ENCODE data around the gene DACT2.

Gene DACT2, protein sequence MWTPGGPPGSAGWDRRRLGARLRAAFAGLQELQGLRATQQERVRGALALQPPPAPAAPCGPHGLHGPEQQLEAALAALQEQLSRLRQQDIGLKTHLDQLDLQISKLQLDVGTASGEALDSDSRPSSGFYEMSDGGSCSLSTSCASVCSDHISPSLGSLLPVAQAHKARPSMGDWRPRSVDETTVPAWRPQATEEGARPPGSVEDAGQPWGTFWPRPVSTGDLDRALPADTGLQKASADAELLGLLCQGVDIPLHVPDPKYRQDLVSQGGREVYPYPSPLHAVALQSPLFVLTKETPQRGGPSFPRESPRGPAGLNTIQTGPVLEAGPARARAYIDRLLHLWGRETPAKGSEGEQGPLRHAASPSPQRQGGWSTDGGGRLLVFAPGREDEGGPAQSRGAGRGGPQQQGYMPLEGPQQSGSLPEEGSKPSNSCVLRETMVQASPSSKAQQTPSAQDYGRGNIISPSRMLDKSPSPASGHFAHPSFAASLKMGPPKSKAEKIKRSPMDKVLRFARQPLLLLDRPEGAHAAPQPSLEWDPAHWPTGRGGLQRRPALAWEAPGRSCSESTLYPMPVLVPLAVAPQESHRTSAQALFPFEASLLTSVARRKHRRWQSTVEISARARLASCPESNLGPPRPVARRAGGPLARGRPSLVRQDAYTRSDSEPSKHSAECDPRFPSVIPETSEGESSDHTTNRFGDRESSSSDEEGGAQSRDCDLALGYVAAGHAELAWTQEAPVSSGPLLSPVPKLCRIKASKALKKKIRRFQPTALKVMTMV

DNA sequence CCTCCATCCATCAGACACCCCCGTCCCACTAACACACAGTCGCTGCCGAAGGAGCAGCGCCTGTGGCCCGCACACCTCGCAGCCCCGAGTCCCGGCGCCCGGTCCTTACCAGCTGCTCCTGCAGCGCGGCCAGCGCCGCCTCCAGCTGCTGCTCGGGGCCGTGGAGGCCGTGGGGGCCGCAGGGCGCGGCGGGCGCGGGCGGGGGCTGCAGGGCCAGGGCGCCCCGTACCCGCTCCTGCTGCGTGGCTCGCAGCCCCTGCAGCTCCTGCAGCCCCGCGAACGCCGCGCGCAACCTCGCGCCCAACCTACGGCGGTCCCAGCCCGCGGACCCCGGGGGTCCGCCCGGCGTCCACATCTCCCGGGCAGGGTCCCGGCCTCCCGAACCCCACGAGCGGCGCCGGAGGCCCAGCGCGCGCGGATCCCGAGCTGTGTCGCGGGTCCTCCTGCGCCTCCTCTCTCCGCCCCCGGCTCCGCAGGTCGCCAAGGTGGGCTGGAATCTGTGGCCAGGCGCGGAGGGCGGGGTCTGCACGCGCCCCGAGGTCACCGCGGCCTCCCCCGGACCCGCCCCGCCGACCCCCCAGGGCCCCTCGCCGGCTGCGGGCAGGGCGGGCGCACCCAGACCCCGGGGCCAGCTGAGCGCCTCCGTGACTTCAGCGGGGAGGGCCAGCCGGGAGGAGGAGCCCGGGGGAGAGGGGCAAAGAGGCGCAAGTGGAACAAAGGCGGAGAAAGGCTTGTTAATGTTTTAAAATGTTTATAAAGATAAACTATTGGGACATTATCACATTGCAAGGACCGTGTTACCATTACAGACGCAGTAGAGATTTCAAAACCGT, at the start of gene DACT2:
DACT2 (minus strand) TSS at position 499 of the 833 bp plus-strand sequence; CDS start at position 355, 144 bp downstream.
- H3K27ac Mint-ChIP-seq: no peak within 1 kb of the TSS
- peaks cover 26 to 39% of the 10 kb centered on the region in 2 donors for H3K27me3 Mint-ChIP-seq
- H3K9me3 Mint-ChIP-seq: peaks cover 6 to 9% of the 10 kb centered on the region in 2 donors
- DNase-seq (no peak), ATAC-seq (replicated peaks) (no peak)
- peaks cover 2 to 7% of the 10 kb centered on the region in 2 donors for H3K36me3 Mint-ChIP-seq
- no peaks in the 10 kb centered on the region for H3K4me1 Mint-ChIP-seq
- no peak within 1 kb of the TSS for H3K4me3 Mint-ChIP-seq

DNA sequence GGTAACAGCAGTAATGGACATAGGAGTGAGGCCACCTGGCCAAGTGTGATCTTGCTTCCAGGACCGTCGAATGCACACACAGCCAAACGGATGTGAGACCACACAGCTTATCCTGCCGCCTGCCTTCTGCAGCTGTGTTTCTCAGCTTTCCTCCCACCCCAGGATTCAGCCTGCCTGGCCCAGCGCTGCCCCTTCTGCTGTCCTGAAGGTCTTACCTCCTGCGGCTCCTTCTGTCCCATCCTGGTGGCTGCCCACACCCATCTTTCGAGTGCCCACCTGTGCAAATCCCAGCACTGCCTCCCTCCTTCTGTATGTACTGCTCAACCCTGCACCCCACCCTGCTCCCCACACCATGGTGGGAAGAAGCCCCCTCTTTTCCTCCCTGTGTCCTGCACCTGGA, 49.4 kb upstream of the DACT2 start:
- Mint-ChIP-seq H3K27me3 (peaks cover 7 to 18% of the 10 kb centered on the region in 2 donors), H3K9me3 (peaks cover 3 to 7% of the 10 kb centered on the region in 2 donors), H3K4me1 (no peaks in the 10 kb centered on the region), H3K4me3 (no peak overlapping the region), H3K36me3 (no peaks in the 10 kb centered on the region), H3K27ac (no peak overlapping the region)
- DNase-seq: no peak
- ATAC-seq (replicated peaks): no peak

DNA sequence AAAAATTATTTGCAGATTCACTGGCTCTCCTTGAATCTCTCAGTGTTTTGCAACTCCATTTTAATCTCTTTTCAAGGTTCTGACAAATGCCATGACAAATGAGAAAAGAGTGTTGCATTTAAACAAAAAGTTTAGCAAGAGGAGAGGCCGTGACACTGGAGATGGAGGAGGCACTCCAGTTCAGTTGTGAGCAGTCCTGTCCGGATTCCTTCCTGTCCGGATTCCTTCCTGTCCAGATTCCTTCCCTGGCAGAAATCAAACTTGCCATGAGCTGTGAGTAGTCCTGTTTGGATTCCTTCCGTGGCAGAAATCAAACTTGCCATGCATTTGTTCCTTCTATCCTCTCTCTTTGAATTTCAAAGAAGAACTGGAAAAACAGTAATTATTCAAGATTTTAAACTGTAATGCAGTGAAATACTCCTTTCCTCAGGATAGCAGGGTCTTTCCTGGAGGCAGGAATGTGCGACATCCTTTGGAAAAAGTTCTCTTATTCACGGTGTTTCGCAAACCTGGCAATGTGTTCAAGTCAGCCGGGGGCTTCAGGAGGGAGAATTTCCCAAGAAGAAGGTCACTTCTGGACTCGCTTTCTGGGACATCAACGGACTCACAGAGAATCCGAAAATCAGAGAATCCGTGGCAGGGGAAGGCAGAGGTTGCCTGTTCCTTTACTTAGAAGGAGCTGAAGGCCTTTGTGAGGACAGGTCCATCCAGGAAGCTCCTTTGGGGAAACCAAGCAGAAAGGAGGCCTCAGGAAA, 48.7 kb upstream of the DACT2 start:
- ATAC-seq (replicated peaks) (no peak), DNase-seq (no peak)
- Mint-ChIP-seq H3K36me3 (no peaks in the 10 kb centered on the region), H3K27ac (no peak overlapping the region), H3K4me1 (no peaks in the 10 kb centered on the region), H3K9me3 (peaks cover 3 to 8% of the 10 kb centered on the region in 2 donors), H3K27me3 (peaks cover 7 to 18% of the 10 kb centered on the region in 2 donors), H3K4me3 (no peak overlapping the region)

DNA sequence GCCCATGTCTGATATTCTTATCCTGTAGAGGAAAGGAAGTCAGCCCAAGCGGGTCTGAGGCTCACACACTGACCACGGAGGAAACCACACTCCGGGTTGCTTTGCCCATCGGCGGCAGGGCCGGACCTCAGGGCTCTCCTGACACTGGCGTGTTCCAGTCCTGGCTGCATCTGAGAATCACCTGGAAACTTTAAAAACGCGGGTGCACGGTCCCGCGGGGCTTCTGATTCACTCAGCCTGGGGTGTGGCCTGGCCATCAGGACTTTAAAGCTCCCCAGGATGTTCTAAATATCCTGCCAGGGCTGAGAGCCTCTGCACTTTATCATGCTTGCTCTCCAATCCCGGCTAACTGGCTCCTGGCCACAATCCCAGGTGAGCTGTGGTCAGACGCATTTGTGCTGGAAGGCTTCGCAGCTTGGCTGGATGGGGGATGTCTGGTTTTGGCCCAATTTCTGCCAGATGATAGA, 47.7 kb upstream of the DACT2 start:
- ATAC-seq (replicated peaks): no peak
- H3K27ac Mint-ChIP-seq: no peak overlapping the region

DNA sequence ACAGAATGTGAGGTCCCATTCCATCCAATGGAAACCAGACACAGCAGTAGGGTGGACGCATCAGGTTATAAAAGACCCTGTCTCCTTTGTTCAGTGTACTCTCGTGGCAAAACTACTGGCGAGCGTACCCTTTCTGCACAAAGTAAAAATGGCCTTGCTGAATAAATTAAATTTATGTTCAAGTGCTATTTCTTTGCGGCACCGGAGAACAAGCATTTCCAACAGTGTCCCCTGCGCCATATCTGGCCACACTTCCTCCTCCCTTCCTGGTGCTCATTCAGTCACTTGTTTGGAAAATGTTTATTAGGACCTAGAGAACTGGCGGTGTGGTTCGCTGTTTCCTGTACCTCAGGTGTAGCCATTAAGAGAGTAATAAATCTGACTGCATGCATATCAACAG, 46.9 kb upstream of the DACT2 start:
- peaks cover 8 to 9% of the 10 kb centered on the region in 2 donors for H3K9me3 Mint-ChIP-seq
- DNase-seq (no peak), ATAC-seq (replicated peaks) (no peak)
- no peak overlapping the region for H3K27ac Mint-ChIP-seq
- H3K36me3 Mint-ChIP-seq: no peaks in the 10 kb centered on the region
- H3K4me1 Mint-ChIP-seq: no peaks in the 10 kb centered on the region
- H3K4me3 Mint-ChIP-seq: no peak overlapping the region
- H3K27me3 Mint-ChIP-seq: peaks cover 14 to 18% of the 10 kb centered on the region in 2 donors

More for the DNA sequence above, 47.7 kb upstream of the DACT2 start:
- Mint-ChIP-seq H3K36me3 (no peaks in the 10 kb centered on the region), H3K4me3 (no peak overlapping the region), H3K9me3 (peaks cover 5 to 8% of the 10 kb centered on the region in 2 donors), H3K27me3 (peaks cover 11 to 18% of the 10 kb centered on the region in 2 donors), H3K4me1 (no peaks in the 10 kb centered on the region)
- no peak for DNase-seq

DNA sequence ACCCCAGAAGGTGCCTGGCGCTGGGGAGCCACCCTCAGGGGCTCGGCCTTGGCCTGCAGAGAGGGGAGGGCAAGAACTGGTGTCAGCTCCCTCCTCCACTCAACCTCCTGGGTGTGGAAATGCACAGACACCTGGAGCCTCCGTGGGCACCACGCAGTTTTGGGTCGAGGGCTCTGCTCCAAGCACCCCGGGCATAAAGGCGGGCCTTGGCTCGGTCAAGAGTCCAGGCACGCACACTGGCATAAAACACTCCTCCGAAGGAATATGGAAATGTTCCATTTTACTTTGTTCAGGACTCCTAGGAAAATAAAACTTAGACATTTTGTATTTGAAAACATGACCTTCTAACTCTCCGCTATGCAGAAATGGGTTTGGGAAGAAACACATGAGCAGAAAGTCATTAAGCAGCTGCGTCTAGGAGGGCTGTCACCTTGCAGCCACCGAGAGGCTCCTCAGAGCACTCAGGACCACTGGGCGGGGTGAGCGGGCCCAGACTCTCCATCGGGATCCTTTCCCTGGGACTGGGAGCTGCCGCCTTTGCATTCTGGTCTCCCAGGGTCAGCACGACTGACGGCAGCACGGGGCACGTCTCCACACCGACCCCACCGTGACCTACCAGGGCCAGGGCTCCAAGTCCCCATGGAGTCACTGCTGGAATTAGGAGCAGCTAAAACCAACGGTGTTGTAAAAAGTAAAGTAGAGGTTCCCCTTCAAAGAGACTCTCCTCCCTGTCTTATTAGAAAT, 46.0 kb upstream of the DACT2 start:
- H3K4me1 Mint-ChIP-seq: no peaks in the 10 kb centered on the region
- ATAC-seq (replicated peaks): no peak

DNA sequence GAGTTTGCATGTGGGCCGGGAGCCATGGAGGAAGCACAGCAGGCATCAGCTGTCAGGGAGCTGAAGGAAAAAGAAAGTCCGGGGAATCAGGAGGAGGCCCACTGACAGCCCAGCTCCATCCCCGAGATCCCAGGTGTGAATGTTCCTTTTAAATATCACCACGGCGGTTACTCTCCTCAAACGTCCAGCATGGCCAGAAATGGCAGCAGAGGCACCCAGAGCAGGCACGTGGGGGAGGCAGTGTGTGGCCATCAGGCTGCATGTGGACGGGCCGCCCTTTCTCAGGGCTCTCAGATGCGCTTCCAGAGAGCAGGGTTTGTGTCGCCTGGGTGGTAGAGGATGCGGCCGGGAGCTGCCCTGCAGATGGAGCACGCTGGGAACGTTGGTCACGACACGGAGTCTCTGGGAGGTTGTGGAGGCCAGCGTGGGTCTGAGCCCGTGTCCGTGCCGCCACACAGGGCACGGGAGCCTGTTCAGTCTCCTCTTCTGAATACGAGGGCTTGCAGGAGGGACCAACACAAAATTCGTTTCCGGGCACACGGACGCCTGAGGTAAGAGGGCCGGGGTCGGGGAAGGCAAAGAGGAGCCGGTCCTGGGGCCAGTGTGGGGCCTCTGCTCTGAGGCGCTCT, 45.3 kb upstream of the DACT2 start:
- peaks cover 13 to 14% of the 10 kb centered on the region in 2 donors for H3K27me3 Mint-ChIP-seq
- no peaks in the 10 kb centered on the region for H3K4me1 Mint-ChIP-seq
- peaks cover 8 to 12% of the 10 kb centered on the region in 2 donors for H3K9me3 Mint-ChIP-seq
- ATAC-seq (replicated peaks): no peak
- no peak overlapping the region for H3K4me3 Mint-ChIP-seq
- no peaks in the 10 kb centered on the region for H3K36me3 Mint-ChIP-seq
- DNase-seq: no peak
- no peak overlapping the region for H3K27ac Mint-ChIP-seq

More for the DNA sequence above, 46.0 kb upstream of the DACT2 start:
- peaks cover 8 to 12% of the 10 kb centered on the region in 2 donors for H3K9me3 Mint-ChIP-seq
- no peak overlapping the region for H3K4me3 Mint-ChIP-seq
- H3K36me3 Mint-ChIP-seq: no peaks in the 10 kb centered on the region
- DNase-seq: no peak
- H3K27ac Mint-ChIP-seq: no peak overlapping the region
- peaks cover 14 to 17% of the 10 kb centered on the region in 2 donors for H3K27me3 Mint-ChIP-seq

DNA sequence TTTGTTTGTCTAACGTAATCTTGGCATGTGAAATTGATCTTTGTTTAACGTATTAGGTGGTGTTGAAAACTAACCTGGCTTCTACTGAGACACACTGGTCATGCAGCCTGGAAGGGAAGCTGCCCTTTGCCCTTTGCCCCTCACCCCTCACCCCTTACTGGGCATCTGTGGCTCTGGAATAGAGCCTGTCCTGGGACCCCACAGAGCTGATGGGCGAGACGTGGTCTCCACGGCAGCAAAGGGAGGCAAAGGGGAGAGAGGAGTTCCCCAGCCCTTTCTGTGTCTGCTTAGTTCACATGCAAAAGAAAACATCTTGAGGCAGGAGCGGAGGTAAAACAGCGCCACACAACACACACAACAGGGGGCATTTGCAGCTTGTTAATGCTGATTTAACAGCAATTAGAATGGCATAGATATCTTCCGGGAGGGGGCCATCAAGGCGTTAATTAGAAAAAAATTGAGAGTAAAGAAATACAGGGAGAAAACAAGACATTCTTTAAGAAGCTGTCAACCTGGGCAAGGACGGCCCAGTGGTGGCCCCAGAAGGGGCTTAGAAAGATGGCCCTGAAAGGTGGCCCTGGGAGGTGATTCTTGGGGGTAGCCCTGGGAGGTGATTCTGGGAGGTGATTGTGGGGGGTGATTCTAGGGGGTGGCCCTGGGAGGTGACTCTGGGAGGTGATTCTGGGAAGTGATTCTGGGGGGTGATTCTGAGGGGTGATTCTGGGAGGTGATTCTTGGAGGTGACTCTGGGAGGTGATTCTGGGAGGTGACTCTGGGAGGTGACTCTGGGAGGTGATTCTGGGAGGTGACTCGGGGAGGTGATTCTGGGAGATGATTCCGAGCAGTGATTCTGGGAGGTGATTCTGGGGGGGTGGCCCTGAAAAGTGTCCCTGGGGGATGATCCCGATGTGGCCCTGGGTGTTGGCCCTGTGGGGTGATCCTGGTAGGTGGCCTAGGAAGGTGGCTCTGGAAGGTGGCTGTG, 44.5 kb upstream of the DACT2 start:
- Mint-ChIP-seq H3K27ac (no peak overlapping the region), H3K27me3 (peaks cover 10 to 14% of the 10 kb centered on the region in 2 donors), H3K4me1 (no peaks in the 10 kb centered on the region), H3K4me3 (no peak overlapping the region), H3K36me3 (no peaks in the 10 kb centered on the region), H3K9me3 (peaks cover 8 to 13% of the 10 kb centered on the region in 2 donors)
- DNase-seq: no peak
- no peak for ATAC-seq (replicated peaks)

DNA sequence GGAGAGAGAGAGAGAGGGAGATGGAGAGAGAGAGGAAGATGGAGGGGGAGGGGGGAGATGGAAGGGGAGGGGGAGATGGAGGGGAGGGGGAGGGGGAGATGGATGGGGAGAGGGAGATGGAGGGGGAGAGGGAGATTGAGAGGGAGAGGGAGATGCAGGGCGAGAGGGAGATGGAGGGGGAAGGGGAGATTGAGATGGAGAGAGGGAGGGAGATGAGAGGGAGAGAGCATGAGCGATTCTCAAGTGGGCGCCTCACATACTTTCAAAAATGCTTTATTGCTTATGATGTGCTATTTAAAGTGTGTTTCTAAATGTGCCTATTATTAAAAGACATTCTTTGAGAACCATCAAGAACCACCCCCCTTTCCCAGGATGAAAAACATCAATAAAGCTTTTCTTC, 43.7 kb upstream of the DACT2 start:
- H3K4me3 Mint-ChIP-seq: no peak overlapping the region
- no peak overlapping the region for H3K27ac Mint-ChIP-seq
- ATAC-seq (replicated peaks): no peak
- peaks cover 6 to 11% of the 10 kb centered on the region in 2 donors for H3K27me3 Mint-ChIP-seq
- no peaks in the 10 kb centered on the region for H3K4me1 Mint-ChIP-seq
- no peak for DNase-seq
- no peaks in the 10 kb centered on the region for H3K36me3 Mint-ChIP-seq
- peaks cover 8 to 13% of the 10 kb centered on the region in 2 donors for H3K9me3 Mint-ChIP-seq

DNA sequence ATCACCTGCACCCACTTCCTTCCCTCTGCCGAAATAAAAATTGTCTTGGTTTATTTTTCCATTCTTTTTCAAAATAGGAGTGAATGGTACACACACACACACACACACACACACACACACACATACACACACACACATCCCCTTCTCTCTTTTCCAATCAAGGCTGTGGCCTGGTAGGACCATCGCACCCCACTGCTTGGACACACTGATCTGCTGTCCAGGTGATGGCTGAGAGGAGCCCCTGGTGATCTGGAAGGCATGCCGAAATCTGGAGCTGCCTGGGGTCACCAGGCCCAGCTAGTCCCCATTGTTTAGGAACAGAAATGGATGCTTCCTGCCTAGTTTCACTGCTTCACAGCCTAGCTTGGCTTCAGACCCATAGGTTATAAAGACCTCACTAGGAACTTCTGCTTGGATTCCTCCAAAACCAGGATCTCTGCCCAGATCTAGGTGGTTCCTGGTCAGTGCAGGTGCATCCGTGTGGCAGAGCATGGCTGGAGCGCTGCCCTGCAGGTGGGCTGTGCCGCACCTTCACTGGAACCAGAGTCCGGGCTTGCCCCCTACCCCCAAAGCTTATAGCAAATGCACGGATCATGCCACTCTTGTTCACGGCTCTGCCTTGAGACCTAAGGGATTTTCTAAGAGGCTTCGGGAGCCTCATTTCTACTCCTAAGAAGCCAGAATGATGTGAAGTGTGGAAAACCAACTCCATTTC, 42.9 kb upstream of the DACT2 start:
- H3K9me3 Mint-ChIP-seq: peaks cover 8 to 13% of the 10 kb centered on the region in 2 donors
- H3K36me3 Mint-ChIP-seq: no peaks in the 10 kb centered on the region
- H3K4me3 Mint-ChIP-seq: no peak overlapping the region
- no peak for DNase-seq
- ATAC-seq (replicated peaks): no peak
- peaks cover 1 to 7% of the 10 kb centered on the region in 2 donors for H3K27me3 Mint-ChIP-seq
- H3K4me1 Mint-ChIP-seq: no peaks in the 10 kb centered on the region
- H3K27ac Mint-ChIP-seq: no peak overlapping the region

DNA sequence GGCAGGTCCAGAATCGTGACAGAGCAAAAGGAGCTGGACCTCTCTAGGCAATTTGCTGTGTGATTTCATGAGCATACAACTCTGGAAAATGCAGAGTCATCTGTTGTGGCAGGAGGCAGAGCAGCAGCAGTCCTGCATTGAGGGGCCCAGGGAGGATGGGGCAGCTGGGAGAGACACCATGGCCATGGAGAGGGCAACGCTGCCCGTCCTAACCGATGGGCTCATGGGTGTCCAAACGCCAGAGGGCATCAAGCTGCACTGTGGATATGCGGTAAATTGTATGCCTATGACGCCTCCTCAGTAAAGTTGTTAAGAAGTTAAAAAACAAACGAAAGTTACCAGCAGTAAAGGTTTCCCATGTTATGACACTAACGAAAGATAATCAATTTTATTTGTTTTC, 42.2 kb upstream of the DACT2 start:
- peaks cover 8 to 13% of the 10 kb centered on the region in 2 donors for H3K9me3 Mint-ChIP-seq
- no peaks in the 10 kb centered on the region for H3K4me1 Mint-ChIP-seq
- ATAC-seq (replicated peaks): no peak
- no peak overlapping the region for H3K4me3 Mint-ChIP-seq
- H3K27ac Mint-ChIP-seq: no peak overlapping the region
- no peak for DNase-seq
- H3K27me3 Mint-ChIP-seq: peaks cover 0 to 7% of the 10 kb centered on the region in 2 donors
- no peaks in the 10 kb centered on the region for H3K36me3 Mint-ChIP-seq

Data from stimulated activated naive B cell treated with anti-CD40 and anti-IgM and Interleukin-4, amounts not matched to agents 10 μg/mL and 1 μg/mL and 100 μg/mL, for 72 hours (primary cell).